HG03139 (cell line): Measurements from ENCODE around the gene ASIC2.

ENCODE experiments used
- ATAC-seq: cut with Tn5 transposase; IDR thresholded peaks from one replicate; pipeline ENCODE4 v1.9.1; 2021; ENCODE audit not compliant: unreplicated experiment

ASIC2 gene

DNA sequence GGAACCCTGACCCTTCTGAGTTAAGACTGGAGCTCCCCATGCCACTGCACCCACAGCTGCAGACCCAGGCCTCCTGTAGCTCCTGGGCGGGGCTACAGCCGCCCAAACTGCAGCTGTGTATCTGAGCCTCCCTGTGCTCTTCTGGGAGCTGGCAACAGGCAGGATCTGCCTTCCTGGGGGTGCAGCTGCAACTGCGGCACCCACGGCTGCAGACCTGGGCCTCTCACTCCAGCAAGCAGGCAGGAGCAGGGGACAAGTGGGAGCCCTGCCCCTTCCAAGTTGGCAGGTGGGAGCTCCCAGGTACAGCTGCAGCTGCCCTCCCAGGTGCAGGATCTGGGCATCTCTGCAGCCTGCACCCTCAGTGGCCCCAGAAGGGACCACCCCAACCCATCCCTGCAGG, 259.9 kb downstream of the ASIC2 start:
- no peak for ATAC-seq

DNA sequence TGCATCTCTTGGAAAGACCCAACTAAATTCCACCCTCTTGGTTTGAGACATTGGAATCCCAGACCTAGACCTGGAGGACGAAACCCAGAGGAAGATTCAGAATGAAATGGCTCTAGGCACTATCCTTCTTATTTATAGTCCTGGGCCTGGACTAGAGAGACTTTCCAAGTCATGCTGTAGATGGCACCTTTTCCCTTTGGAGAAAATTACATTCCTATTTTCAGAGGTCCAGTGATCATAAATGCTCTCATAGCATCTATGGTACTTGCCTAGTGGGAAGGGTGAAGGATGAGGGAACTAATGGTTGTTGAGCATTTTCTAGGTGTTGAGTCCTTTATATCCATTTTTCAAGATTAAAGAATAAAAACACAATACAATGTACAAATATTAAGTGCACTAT, 264.3 kb downstream of the ASIC2 start:
- no peak for ATAC-seq

DNA sequence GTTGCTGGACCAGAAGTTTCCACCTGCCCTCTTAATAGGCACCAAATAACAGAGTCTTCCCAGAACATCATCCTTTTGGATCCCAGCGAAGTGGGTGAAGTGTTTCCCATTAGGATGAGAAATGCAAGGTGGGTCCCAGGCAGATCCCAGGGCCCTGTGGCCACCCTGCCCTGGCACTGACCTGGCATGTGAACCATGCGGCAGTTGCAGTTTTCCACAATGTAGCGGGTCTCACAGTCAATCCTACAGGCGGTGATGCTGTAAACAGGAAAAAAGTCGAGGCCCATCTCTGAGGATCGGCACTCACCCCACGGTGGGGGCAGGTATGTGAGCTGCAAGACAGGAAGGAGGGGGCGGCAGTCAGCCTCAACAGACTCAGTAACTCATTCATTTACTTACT, 265.0 kb downstream of the ASIC2 start:
- no peak for ATAC-seq

DNA sequence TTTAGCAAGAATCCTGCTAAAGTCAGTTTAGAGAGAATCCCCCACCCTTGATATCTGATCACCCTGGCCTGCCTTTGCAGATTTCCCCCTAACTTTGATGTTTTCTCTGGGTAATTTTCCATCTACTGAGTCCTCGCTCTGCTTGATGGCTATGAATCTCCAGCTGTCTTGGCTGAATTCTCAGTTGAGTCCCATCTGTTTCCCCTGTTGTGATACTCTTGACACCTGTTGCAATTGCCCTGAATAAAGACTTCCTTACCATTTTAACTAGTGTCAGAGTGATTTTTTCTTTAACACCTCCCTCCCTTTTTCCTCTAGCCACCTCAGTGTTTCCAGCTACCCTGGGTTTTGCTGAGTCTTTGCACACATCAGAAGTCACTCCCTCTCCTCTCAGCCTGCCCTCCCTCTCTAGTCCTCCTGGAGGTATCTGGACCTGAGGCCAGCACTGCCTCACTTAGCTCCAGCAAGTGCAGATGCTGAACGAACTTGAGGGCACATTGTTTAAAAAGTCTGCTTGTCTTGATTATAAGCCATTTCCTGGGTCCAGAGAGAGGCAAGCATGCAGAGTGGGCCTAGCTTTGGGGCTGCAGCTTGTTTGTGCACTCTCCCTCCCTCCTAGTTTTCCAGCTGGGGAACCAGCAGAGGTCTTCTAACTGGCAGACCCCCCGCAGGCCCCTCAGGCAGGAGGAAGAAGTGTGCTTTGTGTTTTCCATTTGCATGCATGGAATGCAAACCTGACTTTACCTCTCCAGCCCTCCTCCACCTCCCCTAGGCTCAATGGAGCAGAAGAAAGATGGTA, 268.2 kb downstream of the ASIC2 start:
- no peak for ATAC-seq

DNA sequence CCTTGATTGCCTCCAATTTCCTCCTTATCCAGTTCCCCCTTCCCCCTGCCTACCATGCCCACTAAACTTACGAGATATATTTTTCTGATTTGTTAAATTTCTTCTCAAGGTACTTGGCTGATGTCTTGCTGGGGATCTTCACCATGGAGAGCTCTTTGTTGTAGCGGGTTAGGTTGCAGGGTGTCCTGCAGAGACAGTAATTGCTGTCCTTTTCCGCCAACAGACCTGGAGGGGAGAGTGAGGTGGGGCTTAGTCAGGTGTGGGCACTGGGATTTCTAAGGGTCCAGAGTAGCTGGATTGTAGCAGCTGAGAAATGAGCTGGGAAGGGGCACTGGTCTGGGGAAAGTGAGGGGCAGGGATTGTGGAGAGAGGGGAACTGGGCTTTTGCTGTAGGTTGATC, 269.3 kb downstream of the ASIC2 start:
- ATAC-seq: no peak

DNA sequence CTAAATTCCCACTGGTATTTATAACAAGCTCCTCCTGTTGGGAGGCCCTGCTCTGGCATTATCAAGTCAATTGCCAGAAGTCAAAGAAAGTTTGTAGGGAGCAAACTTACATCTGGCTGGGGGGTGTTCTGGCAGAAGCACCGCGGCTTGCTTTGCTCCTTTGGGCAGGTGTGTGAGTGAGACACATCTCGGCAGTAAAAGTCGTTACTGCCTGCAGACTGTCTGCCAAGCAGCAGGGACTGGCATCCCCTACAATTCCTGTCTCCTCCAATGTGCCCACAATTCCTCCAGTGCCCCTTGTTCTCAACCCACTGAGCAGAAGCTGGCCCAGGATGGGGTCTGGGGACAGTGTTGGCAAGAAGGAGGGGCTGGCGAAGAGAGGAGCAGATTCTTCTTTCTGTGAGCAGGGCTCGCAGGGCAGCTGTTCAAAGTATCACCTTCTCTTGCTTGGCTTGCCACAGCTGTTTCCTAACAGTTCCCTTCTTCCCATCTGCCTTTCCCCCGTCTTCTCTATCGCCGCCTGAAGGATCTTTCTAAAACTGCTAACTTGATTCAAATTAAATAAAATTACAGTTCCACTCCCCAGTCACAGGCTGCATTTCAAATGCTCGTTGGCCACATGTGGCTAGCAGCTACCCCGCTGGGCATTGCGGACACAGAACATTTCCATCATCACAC, 271.2 kb downstream of the ASIC2 start:
- no peak for ATAC-seq

DNA sequence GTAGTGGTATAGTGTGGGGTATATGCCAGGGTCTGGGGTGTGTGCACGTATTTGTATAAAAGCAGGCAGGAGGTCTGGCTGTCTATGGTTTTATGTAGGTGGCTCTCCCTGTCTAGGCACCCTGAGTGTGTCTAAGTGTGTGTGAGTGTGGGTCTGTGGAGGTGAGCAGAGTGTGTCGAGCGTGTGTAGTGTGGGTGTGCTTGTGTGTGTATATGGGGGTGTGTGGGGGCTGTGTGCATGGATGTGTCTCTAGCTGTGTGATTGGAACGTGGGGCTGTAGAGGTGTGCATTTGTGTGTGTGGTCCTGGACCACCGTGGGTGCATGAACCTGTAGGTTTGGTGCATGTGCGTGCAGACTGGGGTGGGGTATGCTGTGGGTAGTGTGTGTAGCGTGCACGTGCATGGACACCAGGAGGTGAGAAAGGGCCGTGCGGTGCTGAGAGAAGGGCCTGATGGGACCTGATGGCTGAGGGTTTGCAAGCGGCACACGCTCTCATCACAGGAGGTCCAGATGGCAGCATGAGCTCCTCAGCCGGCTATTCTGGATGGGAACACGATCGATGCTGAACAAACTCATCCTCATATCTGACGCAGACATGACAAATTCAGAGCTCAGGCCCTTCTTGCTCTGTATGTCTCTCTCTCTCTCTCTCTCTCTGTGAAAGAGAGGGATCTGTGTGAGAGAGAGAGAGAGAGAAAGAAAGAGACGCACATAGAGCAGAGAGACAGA, 273.8 kb downstream of the ASIC2 start:
- no peak for ATAC-seq

DNA sequence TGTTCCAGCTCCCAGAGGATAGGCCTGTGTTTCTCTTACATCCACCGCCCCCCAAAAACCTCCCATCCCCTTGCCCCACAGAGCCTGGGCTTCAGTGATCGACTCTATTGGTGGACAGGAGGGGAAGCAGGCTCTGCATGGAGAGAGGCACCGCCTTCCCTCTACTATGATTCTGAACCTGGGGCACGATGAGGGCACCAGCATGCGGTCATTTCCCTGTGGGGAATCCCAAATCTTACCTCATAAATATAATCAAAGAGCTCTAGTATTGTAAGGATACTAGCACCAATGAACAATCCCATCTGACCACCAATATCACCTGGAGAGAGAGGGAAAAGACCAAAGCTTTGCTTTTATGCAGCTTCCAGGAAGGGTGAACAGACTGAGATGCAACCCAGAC, 275.7 kb downstream of the ASIC2 start:
- ATAC-seq: no peak

DNA sequence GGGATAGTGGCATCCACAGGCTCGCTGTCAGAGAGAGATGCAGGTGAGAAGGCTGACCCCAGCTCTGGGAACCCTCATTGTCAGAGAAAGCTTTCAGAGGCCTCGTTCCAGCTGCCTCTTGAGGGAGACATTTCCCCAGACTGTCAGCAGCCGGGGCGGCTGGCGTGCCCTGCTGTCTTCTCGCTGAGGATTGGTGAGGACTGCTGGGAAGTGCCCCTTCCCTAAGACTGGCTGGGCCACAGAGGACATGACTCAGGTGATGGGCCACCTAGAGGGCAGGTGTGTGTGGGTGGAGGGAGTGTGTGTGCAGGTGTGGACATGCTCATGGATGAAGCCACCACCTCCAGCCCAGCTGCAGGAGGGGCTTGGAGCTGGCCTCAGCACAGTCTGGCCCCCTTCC, 276.2 kb downstream of the ASIC2 start:
- no peak for ATAC-seq

DNA sequence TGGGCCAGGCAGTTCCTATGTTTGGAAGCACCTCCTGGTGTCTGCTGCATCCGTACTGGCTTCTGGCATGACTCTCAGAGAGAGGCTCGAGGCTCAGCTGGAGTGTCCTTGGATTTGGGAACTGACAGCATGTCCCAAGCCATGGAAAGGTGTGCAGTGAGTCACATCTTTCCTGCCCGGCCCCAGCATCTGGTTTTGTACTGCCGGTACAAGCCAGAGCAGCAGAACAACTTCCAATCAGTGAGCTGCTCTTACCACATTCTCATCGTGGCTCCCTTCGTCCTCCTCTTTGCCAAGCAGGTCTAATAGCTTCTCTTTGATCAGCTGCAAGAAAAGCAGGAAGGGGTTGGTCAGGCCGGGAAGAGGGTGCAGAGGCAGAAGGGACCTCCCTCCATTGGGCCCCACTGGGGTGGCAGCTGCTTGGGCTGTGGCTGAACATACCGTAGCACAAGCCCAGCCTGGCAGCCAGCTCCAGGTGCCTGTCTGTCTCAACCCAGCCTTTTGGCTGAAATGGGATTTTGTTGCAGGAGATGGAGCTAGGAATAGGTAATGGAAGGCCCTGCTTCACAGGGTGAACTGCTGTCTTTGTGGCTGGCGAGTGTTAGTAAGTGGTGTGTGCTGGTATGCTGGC, 277.3 kb downstream of the ASIC2 start:
- no peak for ATAC-seq

DNA sequence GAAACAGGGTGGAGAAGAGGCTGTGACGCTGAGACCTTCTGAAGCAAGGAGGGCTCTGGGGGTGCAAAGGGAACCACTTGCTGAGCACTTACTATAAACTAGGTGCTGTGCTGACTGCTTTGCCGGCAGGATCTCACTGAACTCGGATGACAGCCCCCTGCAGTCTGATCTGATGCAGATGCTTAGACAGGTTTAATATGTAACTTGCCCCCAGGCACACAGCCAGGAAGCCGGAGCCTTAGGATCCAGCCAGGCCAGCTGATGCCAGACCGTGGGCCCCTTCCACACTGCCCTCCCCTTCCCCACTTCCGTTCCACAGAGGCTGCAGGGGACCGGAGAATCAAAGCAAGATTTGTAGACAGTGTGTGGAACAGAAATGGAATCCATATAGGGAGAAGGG, 278.3 kb downstream of the ASIC2 start:
- ATAC-seq: no peak

DNA sequence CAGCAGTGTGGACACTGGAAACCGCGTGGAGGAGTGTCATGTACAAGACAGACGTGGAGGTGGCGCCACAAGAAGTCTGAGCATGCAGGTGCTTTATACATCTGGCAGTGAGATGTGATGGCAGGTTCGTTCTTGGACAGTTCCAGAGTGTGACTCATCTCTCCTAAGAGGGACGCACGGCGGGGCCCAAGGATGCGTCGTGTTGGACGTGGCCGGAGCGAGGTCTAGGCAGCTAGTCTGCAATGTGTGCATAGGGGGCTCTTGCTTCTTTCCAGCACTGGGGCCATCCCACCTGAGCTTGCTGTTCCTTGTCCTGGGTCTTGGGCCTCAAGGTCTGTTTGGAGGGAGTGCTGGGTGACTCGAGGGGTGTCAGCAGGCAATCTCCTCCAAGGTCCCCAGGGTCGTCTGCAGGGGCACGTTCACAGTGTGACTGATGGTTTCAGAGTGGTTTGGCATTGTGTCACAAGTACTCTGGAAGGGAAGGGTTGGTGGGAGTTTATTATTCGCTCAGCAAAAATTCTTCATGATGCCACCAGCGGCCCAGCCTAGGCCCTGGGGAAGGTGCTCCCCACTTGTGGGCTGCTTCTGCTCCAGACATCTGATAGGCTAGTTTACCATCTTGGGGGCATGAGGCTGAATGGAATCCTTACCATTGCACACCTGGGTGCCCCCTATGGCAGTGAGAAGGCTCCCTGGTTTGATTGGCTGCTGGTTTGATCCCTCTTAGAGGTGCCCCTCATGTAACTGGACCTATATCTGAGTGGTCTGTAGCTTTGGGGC, 279.3 kb downstream of the ASIC2 start:
- no peak for ATAC-seq

DNA sequence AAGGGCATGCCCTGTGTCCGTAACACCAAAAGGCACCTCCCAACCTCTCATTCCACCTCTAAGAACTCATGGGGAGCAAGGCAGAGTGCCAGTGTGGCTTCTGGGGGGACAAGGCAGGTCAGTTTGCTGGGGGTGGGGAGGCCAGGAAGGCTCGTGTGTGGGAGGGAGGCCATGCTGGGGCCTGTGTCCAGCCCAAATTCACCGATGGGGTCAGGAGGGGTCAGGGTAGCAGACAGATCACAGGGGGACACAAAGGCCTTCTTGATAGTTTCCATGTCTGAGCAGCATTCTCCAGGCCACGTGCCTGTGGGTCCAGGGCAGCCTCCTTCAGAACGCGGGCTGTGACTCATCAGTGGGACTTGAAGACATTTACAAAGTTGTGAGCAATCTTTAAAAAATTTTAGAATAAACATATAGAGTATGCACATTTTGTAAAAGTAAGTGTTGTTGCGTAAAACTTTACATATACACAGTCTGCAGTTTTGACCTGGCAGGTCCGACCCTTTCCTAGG, 280.5 kb downstream of the ASIC2 start:
- ATAC-seq: no peak

DNA sequence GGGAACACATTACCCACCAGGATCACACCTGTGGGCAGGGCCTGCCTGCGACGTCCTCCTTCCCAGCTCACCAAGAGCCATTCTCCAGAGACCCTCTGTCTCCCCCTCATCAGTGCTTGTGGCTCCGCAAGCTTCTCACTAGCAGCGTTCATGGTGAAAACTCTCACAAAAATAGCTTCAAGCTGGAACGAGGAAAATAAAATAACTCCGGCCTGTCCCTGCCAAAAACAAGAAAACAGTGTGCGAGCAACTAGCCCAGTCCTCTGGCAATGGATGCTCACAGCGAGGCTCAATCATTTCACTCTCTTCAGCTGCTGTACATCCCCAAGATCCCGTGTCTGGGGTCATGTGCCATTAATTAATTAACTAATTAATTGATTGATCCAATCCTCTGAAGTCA, 283.5 kb downstream of the ASIC2 start:
- no peak for ATAC-seq

DNA sequence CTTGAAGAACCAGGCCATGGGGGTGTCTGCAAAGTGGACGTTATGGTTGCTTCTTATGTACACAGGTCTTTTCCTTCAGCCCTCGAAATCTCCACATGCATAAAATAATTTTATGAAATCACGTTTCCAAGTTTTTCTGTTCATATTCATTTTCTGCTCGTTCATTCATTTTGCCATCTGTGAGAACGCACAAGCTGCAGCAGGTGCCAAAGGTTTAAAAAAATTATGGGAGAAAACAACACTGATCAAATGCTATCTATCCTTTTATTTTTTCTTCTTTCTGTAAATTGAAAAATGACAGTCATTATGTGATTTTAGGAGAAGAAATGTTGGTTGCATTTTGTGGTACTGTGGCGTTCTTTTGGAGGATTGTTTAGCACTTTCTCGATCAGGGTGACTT, 285.9 kb downstream of the ASIC2 start:
- no peak for ATAC-seq

DNA sequence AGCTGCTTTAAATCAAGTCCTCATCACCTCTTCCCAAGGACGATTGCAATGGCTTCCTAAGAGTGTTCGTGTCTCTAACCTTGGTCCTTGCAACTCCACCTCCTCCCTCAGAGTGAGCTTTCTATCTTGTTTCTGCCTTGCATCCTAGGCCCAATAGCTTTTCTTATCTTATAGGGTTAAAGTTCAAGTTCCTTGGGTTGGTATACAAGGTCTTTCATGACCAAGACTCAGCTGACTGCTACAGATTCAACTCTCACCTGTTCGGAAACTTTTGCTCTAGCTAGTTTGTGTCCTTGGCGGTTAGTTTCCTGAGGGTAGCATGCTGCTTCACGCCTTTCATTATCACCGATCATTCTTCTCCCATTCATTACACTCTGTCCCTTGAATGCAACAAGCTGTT, 290.8 kb downstream of the ASIC2 start:
- ATAC-seq: no peak

DNA sequence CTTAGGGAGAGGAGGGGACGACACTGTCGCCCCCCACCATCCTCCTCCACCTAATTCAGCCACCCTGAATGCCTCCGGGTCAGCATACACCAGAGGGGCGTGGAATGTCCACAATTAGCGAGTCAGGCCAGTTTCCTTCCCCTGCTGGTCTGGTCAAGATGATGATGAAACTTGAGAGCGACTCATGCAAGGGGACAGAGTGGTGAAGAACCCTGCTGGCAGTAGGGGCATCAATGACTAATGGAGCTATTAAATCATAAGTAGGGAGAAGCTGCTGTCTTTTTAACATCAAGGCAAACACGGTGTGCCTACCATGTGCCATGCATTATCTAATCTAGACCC, 294.2 kb downstream of the ASIC2 start:
- no peak for ATAC-seq

DNA sequence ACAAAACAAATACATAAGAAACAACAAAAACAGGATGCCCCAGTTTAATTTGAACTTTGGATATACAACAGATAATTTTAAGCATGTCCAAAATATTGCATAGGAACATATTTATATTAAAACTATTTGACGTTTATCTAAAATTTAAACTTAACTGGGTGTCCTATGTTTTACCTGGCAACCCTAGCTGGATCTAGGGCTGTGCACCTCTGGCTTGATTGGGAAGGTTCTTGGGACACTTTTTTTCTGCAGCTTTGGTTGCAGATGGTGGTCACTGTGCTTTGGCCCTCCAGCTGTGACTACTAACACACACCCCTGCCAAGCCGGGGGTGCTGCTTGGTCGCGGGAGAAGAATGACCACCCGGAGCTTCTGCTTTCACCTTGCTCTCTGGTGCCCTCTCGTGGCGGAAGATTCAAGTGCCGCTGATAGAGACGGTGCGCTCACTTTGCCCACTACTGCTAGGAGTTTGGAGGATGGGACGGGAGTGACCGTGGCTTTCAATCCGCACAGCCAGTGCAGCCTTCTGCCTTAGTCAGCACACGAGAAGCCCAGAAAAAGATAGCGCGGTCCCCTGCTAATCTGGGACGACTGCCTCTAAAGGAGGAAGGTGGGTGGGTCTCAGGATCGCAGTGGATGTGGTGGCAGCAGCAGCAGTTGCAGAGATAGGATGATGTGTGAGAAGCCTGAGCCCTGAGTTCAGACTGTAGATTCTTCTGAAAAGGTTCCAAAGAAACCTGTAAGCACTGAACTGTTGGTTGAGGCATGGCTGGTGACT, 294.8 kb downstream of the ASIC2 start:
- no peak for ATAC-seq

DNA sequence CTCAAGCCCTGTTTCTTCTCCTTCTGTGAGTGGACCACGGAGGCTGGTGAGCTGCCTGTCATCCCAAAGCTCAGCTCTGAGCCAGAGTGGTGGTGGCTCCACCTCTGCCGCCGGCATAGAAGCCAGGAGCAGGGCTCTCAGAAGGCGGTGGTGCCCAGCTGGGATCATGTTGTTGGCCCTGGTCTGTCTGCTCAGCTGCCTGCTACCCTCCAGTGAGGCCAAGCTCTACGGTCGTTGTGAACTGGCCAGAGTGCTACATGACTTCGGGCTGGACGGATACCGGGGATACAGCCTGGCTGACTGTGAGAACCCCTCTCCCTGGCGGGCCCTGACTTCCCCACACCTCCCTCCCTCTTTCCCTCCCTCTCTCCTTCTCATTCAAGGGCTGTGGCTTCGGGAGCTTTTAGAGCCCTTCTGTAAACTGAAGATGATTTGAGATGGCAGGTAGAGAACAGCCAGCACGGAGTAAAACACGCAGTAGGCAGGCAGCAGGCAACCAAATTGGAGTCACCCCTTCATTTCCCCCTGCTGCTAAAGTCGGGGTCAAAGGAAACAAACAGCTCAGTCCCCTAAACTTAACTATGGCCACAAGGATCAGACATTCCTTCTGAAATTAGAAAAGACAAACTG, 297.6 kb downstream of the ASIC2 start:
- ATAC-seq: no peak

DNA sequence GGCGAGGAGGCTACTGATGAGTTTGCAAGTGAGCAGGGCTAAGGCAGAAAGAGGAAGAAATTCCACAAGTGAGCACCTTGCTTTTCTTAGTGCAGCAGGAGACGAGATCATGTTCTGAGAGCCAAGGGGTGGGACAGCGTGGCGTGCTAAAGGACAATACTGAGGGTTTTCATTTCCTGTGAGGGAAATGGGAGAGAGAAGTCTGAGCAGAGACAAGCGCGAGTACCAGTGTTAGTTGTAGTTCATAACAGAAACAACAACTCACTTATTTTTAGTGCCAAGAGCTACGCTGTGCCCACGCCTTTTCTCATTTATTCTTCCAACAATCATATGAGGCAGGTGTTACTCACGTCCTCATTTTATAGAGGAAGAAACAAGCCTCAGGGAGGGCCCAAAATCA, 299.1 kb downstream of the ASIC2 start:
- ATAC-seq: no peak
